ENCODE results near the gene USP22. TPM values are rescaled to one million over a fixed set of nuclear protein-coding genes. Genes with fewer than 3 reads are reported as not detected.

USP22 gene
- total RNA-seq, 4 donors from 2014 or later: 120 to 258 (median 143) TPM

DNA sequence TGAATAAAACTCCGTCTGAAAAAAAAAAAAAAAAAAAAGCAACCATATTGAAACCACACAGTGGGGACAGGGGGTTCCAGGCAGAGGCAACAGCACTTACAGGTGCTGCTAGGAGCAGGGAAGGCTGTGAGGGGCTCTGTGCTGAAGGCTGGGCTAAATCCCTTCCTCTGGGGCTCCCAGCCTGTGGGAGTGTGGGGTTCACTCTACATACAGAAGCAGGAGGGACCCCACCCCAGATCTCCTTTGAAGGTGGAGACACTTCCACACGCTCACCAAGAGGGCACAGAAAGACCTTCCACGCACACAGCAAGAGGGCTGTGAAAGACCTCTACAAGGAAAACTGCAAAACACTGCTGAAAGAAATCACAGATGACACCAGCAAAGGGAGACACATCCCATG, 53.9 kb downstream of the USP22 start:
- Histone ChIP-seq H3K27ac (no peak overlapping the region), H3K4me3 (no peak overlapping the region), H3K36me3 (no peaks in the 10 kb centered on the region), H3K27me3 (no peaks in the 10 kb centered on the region), H3K4me1 (peaks cover 5% of the 10 kb centered on the region in 2 donors), H3K9me3 (no peaks in the 10 kb centered on the region)
- intact Hi-C loops (cut with DNase I; ENCODE audit: low total_unique reads): no loop called here
- no peak for DNase-seq
- no peak for ATAC-seq
- TF ChIP-seq POLR2A (IDR thresholded peaks at IDR 0.05) (no peak), CTCF (IDR thresholded peaks at IDR 0.05 in 4 of 5, conservative IDR thresholded peaks at IDR 0.05 in 1 of 5) (no peak)
- in situ Hi-C loops (cut with MboI; ENCODE audit: low sequenced_read_pairs in 4 of 4): no loop called here

GRCh38 chr17:20988001-20988636, 54.7 kb downstream of the USP22 start:
- no peaks in the 10 kb centered on the region for H3K36me3 ChIP-seq
- in situ Hi-C loops (cut with MboI; ENCODE audit: low sequenced_read_pairs in 4 of 4) (no loop called here), intact Hi-C loops (cut with DNase I; ENCODE audit: low total_unique reads) (no loop called here)
- ATAC-seq (no peak), DNase-seq (no peak)
- no peak overlapping the region for H3K4me3 ChIP-seq
- H3K9me3 ChIP-seq: no peaks in the 10 kb centered on the region
- H3K4me1 ChIP-seq: peaks cover 2 to 5% of the 10 kb centered on the region in 2 donors
- H3K27ac ChIP-seq: no peak overlapping the region
- TF ChIP-seq CTCF (IDR thresholded peaks at IDR 0.05 in 4 of 5, conservative IDR thresholded peaks at IDR 0.05 in 1 of 5): no peak
- TF ChIP-seq POLR2A (IDR thresholded peaks at IDR 0.05): no peak
- no peaks in the 10 kb centered on the region for H3K27me3 ChIP-seq

DNA sequence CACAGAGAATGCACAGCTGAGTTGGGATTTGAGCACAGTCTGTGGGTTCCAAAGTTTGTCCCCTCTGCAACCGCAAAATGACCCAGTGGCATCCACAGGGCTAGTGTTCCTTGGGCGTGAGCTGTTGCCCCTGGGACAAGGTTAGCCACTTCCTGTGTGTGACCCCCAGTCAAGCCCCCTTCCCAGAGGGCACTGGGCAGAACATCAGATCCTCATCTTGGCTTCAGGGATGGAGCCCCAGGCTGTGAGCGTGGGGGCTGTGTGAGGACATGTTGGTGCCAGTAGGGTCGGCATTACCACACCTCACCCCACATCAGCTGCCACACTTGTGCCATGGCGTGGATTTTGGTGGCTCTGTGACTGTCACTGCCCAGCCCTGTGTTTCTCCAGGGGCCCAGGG, 55.3 kb downstream of the USP22 start:
- no peaks in the 10 kb centered on the region for H3K27me3 ChIP-seq
- no peak overlapping the region for H3K27ac ChIP-seq
- no peak for TF ChIP-seq CTCF (IDR thresholded peaks at IDR 0.05 in 4 of 5, conservative IDR thresholded peaks at IDR 0.05 in 1 of 5)
- TF ChIP-seq POLR2A (IDR thresholded peaks at IDR 0.05): no peak
- H3K9me3 ChIP-seq: no peaks in the 10 kb centered on the region
- H3K36me3 ChIP-seq: no peaks in the 10 kb centered on the region
- DNase-seq: no peak
- peaks cover 0 to 1% of the 10 kb centered on the region in 2 donors for H3K4me1 ChIP-seq
- intact Hi-C loops (cut with DNase I; ENCODE audit: low total_unique reads) (no loop called here), in situ Hi-C loops (cut with MboI; ENCODE audit: low sequenced_read_pairs in 4 of 4) (no loop called here)
- ATAC-seq: no peak
- no peak overlapping the region for H3K4me3 ChIP-seq

GRCh38 chr17:20986767-20987510, 55.9 kb downstream of the USP22 start:
- no peak for TF ChIP-seq CTCF (IDR thresholded peaks at IDR 0.05 in 4 of 5, conservative IDR thresholded peaks at IDR 0.05 in 1 of 5)
- no peak for TF ChIP-seq POLR2A (IDR thresholded peaks at IDR 0.05)
- no peaks in the 10 kb centered on the region for H3K27me3 ChIP-seq
- DNase-seq (no peak), ATAC-seq (no peak)
- H3K4me3 ChIP-seq: no peak overlapping the region
- no peaks in the 10 kb centered on the region for H3K9me3 ChIP-seq
- in situ Hi-C loops (cut with MboI; ENCODE audit: low sequenced_read_pairs in 4 of 4) (no loop called here), intact Hi-C loops (cut with DNase I; ENCODE audit: low total_unique reads) (no loop called here)
- H3K36me3 ChIP-seq: no peaks in the 10 kb centered on the region
- no peak overlapping the region for H3K27ac ChIP-seq
- no peaks in the 10 kb centered on the region for H3K4me1 ChIP-seq

Measured in gastrocnemius medialis (tissue), 4 donors.